ENCODE results near the gene TRAM2.

Gene TRAM2

GRCh38 chr6:52523378-52524142 is 53.3 kb downstream of the TRAM2 start:
- DNase-seq: no peak

- DNase-seq: no peak
Measured at GRCh38 chr6:52522655-52523054, 54.2 kb downstream of the TRAM2 start.

GRCh38 chr6:52522151-52522626 is 54.7 kb downstream of the TRAM2 start:
- no peak for DNase-seq

GRCh38 chr6:52519618-52520017 is 57.2 kb downstream of the TRAM2 start:
- DNase-seq: no peak

GRCh38 chr6:52518279-52518945 is 58.4 kb downstream of the TRAM2 start:
- no peak for DNase-seq

- DNase-seq: no peak
Measured at GRCh38 chr6:52517502-52518278, 59.2 kb downstream of the TRAM2 start.

- DNase-seq: no peak
Measured at GRCh38 chr6:52516943-52517342, 59.9 kb downstream of the TRAM2 start.

GRCh38 chr6:52516269-52516668 is 60.6 kb downstream of the TRAM2 start:
- no peak for DNase-seq

- DNase-seq: no peak
Measured at GRCh38 chr6:52515219-52515960, 61.5 kb downstream of the TRAM2 start.

- DNase-seq: no peak
Measured at GRCh38 chr6:52514514-52514913, 62.3 kb downstream of the TRAM2 start.

GRCh38 chr6:52513896-52514295 is 63.0 kb downstream of the TRAM2 start:
- no peak for DNase-seq

GRCh38 chr6:52513464-52513863 is 63.4 kb downstream of the TRAM2 start:
- no peak for DNase-seq

- DNase-seq: no peak
Measured at GRCh38 chr6:52512199-52512598, 64.7 kb downstream of the TRAM2 start.

- no peak for DNase-seq
Measured at GRCh38 chr6:52511572-52512151, 65.2 kb downstream of the TRAM2 start.

- DNase-seq: no peak
Measured at GRCh38 chr6:52511163-52511562, 65.7 kb downstream of the TRAM2 start.

- no peak for DNase-seq
Measured at GRCh38 chr6:52510213-52510562, 66.7 kb downstream of the TRAM2 start.

GRCh38 chr6:52509281-52510212 is 67.3 kb downstream of the TRAM2 start:
- DNase-seq: no peak

- no peak for DNase-seq
Measured at GRCh38 chr6:52508261-52508739, 68.6 kb downstream of the TRAM2 start.

- DNase-seq: no peak
Measured at GRCh38 chr6:52507557-52508260, 69.2 kb downstream of the TRAM2 start.

GRCh38 chr6:52506476-52506875 is 70.4 kb downstream of the TRAM2 start:
- DNase-seq: no peak

Data from activated CD8-positive, alpha-beta memory T cell treated with anti-CD3 and anti-CD28 coated beads, Interleukin-2, amount 50 U/mL, for 4 hours (primary cell).